A549 (cell line): Measurements from ENCODE around the gene PRSS8. TPM values are rescaled to one million over a fixed set of nuclear protein-coding genes. Genes with fewer than 3 reads are reported as not detected.

Experiments used
- ATAC-seq, 2 experiments: fragments of 200-7000 bp in 1 of 2; fragments of >200 bp in 1 of 2; cut with Nextera tagmentation in 1 of 2; cut with Tn5 transposase in 1 of 2; 3 replicates each; pipeline versions ENCODE4 v1.8.0 to v1.9.1; 2018 to 2020; ENCODE audit warnings: mild to moderate bottlenecking in 1 of 2, moderate library complexity in 1 of 2
- CTCF ChIA-PET: fragments of 300-600 bp; sonication (Branson Sonifier 250); formaldehyde crosslinking; extraction: SDS; loops from one replicate; lab custom pipeline; 2021; ENCODE audit warnings: antibody characterized with exemption, inconsistent platforms; lab: Yijun Ruan, JAX
- POLR2A ChIA-PET: fragments of 350-600 bp; formaldehyde crosslinking; extraction: SDS; loops from one replicate; lab custom pipeline; 2021; ENCODE audit warnings: antibody characterized with exemption, inconsistent platforms; lab: Yijun Ruan, JAX
- DNase-seq, 2 experiments: peaks; one replicate each; pipeline versions ENCODE4 v3.0.0 to v3.0.0-alpha.2; 2011 to 2016; ENCODE audit warnings: low read depth in 1 of 2, low spot score in 1 of 2
- FAIRE-seq: peaks from 2 replicates; lab custom pipeline; 2011; peaks lifted over from hg19 to GRCh38; lab: Jason Lieb, UNC
- H3K27ac ChIP-seq, 2 experiments: fragments of >200 bp; sonication (Bioruptor Twin); formaldehyde crosslinking; 3 replicates each; pipeline ENCODE4 v1.5.1; 2016 to 2017
- H3K4me1 ChIP-seq: fragments of >200 bp; sonication (Bioruptor Twin); formaldehyde crosslinking; 3 replicates; pipeline ENCODE4 v1.6.1; 2016
- H3K4me2 ChIP-seq: fragments of >200 bp; sonication (Bioruptor Twin); formaldehyde crosslinking; 3 replicates; pipeline ENCODE4 v1.6.1; 2016
- H3K4me3 ChIP-seq: fragments of >200 bp; sonication (Bioruptor Twin); formaldehyde crosslinking; 3 replicates; pipeline ENCODE4 v1.5.1; 2016
- H3K9me3 ChIP-seq: fragments of >200 bp; sonication (Bioruptor Twin); formaldehyde crosslinking; 3 replicates; pipeline ENCODE4 v1.6.1; 2016
- CBX2 ChIP-seq: fragments of 200-600 bp; sonication (generic); IDR thresholded peaks from 2 replicates; pipeline ENCODE4 v1.6.1; 2016; ENCODE audit warnings: low read depth, mild to moderate bottlenecking, borderline replicate concordance
- CBX8 ChIP-seq: fragments of 200-600 bp; sonication (generic); IDR thresholded peaks from 2 replicates; pipeline ENCODE4 v1.6.1; 2016
- CHD2 ChIP-seq: fragments of 150-350 bp; IDR thresholded peaks from 2 replicates; pipeline ENCODE4 v1.6.1; 2014; ENCODE audit warnings: low read length; ENCODE audit not compliant: partially characterized antibody
- EHMT2 ChIP-seq: fragments of 200-600 bp; sonication (generic); IDR thresholded peaks from 2 replicates; pipeline ENCODE4 v1.6.1; 2016; ENCODE audit warnings: antibody characterized with exemption, low read depth, mild to moderate bottlenecking, moderate library complexity
- EP300 ChIP-seq, 2 experiments: fragments of >200 bp; sonication (Bioruptor Twin); formaldehyde crosslinking; IDR thresholded peaks; 2 replicates in 1 of 2; 3 replicates in 1 of 2; pipeline ENCODE4 v1.6.1; 2016 to 2017
- ESRRA ChIP-seq: fragments of 150-350 bp; IDR thresholded peaks from 2 replicates; pipeline ENCODE4 v1.6.1; 2014; ENCODE audit warnings: mild to moderate bottlenecking, low read length, borderline replicate concordance
- FOSB ChIP-seq: fragments of 250-450 bp; sonication (Bioruptor Pico); IDR thresholded peaks from 2 replicates; pipeline ENCODE4 v1.5.0; 2020; ENCODE audit warnings: mild to moderate bottlenecking, moderate library complexity
- FOSL2 ChIP-seq, 2 experiments: fragments of 450-650 bp in 1 of 2; fragments of >200 bp in 1 of 2; sonication (Bioruptor Twin) in 1 of 2; formaldehyde crosslinking; IDR thresholded peaks; 2 replicates each; pipeline versions ENCODE4 v1.5.0 to v1.6.1; 2016 to 2020; ENCODE audit warnings: mild to moderate bottlenecking in 1 of 2, moderate library complexity in 1 of 2
- HDAC2 ChIP-seq: fragments of 200-600 bp; sonication (generic); IDR thresholded peaks from 2 replicates; pipeline ENCODE4 v1.6.1; 2016
- HEYL ChIP-seq: fragments of 250-450 bp; sonication (Bioruptor Pico); IDR thresholded peaks from 2 replicates; pipeline ENCODE4 v1.8.0; 2021; ENCODE audit warnings: mild to moderate bottlenecking, moderate library complexity
- JUNB ChIP-seq: fragments of >200 bp; sonication (Bioruptor Twin); formaldehyde crosslinking; IDR thresholded peaks from 2 replicates; pipeline ENCODE4 v1.6.1; 2016
- KDM1A ChIP-seq: fragments of 200-600 bp; sonication (generic); IDR thresholded peaks from 2 replicates; pipeline ENCODE4 v1.6.1; 2016; ENCODE audit warnings: low read depth, mild to moderate bottlenecking
- KDM5A ChIP-seq: fragments of 200-600 bp; sonication (generic); IDR thresholded peaks from 2 replicates; pipeline ENCODE4 v1.6.1; 2016; ENCODE audit warnings: antibody characterized with exemption, mild to moderate bottlenecking
- MAZ ChIP-seq: fragments of 150-350 bp; IDR thresholded peaks from 2 replicates; pipeline ENCODE4 v1.6.1; 2014; ENCODE audit warnings: antibody characterized with exemption, low read depth, low read length, borderline replicate concordance
- MYC ChIP-seq: IDR thresholded peaks from 2 replicates; pipeline ENCODE4 v1.6.1; 2012; ENCODE audit warnings: mild to moderate bottlenecking, inconsistent platforms, low read length, improper control_type of control experiment, borderline replicate concordance
- NFE2L2 ChIP-seq: fragments of 150-350 bp; conservative IDR thresholded peaks from 2 replicates; pipeline ENCODE4 v1.6.1; 2014; ENCODE audit warnings: low read length
- NR3C1 ChIP-seq: fragments of >200 bp; sonication (Bioruptor Twin); formaldehyde crosslinking; IDR thresholded peaks from 3 replicates; pipeline ENCODE4 v1.6.1; 2017
- RAD21 ChIP-seq, 2 experiments: fragments of >200 bp in 1 of 2; sonication (Bioruptor Twin) in 1 of 2; formaldehyde crosslinking in 1 of 2; IDR thresholded peaks in 1 of 2; conservative IDR thresholded peaks in 1 of 2; 2 replicates in 1 of 2; 3 replicates in 1 of 2; pipeline ENCODE4 v1.6.1; 2012 to 2018; ENCODE audit warnings: inconsistent platforms in 1 of 2
- SREBF2 ChIP-seq: fragments of 450-650 bp; IDR thresholded peaks from 2 replicates; pipeline ENCODE4 v1.6.1; 2014; ENCODE audit warnings: mild to moderate bottlenecking, moderate library complexity
- TFCP2L1 ChIP-seq: fragments of 250-450 bp; sonication (Bioruptor Pico); IDR thresholded peaks from 2 replicates; pipeline ENCODE4 v1.5.0; 2021; ENCODE audit warnings: mild to moderate bottlenecking
- ZC3H11A ChIP-seq: fragments of 450-650 bp; IDR thresholded peaks from 2 replicates; pipeline ENCODE4 v1.6.1; 2014; ENCODE audit warnings: antibody characterized with exemption, mild to moderate bottlenecking
- ZSCAN20 ChIP-seq: fragments of 250-450 bp; sonication (Bioruptor Pico); IDR thresholded peaks from 2 replicates; pipeline ENCODE4 v1.8.0; 2022; ENCODE audit warnings: mild to moderate bottlenecking, moderate library complexity
- WGBS: methylation state at CpG from one replicate; pipeline ENCODE4 v1.1.6; 2017; ENCODE audit errors: missing lambda C conversion rate; 5-methylcytosine and 5-hydroxymethylcytosine counted together
- polyA plus RNA-seq, 4 experiments: library from polyadenylated mRNA; depleted of rRNA in 3 of 4; stranded (reverse); fragments of >200 nt; fragmentation: RNase III in 1 of 4; extraction: RNeasy Plus Mini Kit Qiagen cat#74134 plus additional on column Dnase treatment in 1 of 4; gene quantifications; 2 replicates in 3 of 4; 3 replicates in 1 of 4; pipeline ENCODE4 v1.2.3, GENCODE V29; 2011 to 2017
- TF ChIP-seq, protein P1 (sequence below): fragments of 200-600 bp; sonication (generic); IDR thresholded peaks from 2 replicates; pipeline ENCODE4 v1.6.1; 2016; ENCODE audit warnings: antibody characterized with exemption, mild to moderate bottlenecking, moderate library complexity
- TF ChIP-seq, protein P2 (sequence below): fragments of >200 bp; sonication (Bioruptor Twin); formaldehyde crosslinking; IDR thresholded peaks from 3 replicates; pipeline ENCODE4 v1.6.1; 2016
- TF ChIP-seq, protein P3 (sequence below): fragments of >200 bp; sonication (Bioruptor Twin); formaldehyde crosslinking; IDR thresholded peaks from 2 replicates; pipeline ENCODE4 v1.6.1; 2016
- TF ChIP-seq, protein P4 (sequence below): IDR thresholded peaks from 2 replicates; pipeline ENCODE4 v1.6.1; 2012; ENCODE audit warnings: low read depth, borderline replicate concordance
- TF ChIP-seq, protein P5 (sequence below): fragments of 250-450 bp; sonication (Bioruptor Pico); IDR thresholded peaks from 2 replicates; pipeline ENCODE4 v1.5.0; 2020; ENCODE audit warnings: low read depth, mild to moderate bottlenecking, moderate library complexity
- TF ChIP-seq, protein P6 (sequence below): IDR thresholded peaks from 2 replicates; pipeline ENCODE4 v1.6.1; 2012
- TF ChIP-seq, protein P7 (sequence below): fragments of >200 bp; sonication (Bioruptor Twin); formaldehyde crosslinking; IDR thresholded peaks from 3 replicates; pipeline ENCODE4 v1.5.1; 2016

The PRSS8 gene
- polyA plus RNA-seq, 2 of the 4 experiments (the other 2 are of a cell fraction) = 0.08 to 0.09 TPM

DNA sequence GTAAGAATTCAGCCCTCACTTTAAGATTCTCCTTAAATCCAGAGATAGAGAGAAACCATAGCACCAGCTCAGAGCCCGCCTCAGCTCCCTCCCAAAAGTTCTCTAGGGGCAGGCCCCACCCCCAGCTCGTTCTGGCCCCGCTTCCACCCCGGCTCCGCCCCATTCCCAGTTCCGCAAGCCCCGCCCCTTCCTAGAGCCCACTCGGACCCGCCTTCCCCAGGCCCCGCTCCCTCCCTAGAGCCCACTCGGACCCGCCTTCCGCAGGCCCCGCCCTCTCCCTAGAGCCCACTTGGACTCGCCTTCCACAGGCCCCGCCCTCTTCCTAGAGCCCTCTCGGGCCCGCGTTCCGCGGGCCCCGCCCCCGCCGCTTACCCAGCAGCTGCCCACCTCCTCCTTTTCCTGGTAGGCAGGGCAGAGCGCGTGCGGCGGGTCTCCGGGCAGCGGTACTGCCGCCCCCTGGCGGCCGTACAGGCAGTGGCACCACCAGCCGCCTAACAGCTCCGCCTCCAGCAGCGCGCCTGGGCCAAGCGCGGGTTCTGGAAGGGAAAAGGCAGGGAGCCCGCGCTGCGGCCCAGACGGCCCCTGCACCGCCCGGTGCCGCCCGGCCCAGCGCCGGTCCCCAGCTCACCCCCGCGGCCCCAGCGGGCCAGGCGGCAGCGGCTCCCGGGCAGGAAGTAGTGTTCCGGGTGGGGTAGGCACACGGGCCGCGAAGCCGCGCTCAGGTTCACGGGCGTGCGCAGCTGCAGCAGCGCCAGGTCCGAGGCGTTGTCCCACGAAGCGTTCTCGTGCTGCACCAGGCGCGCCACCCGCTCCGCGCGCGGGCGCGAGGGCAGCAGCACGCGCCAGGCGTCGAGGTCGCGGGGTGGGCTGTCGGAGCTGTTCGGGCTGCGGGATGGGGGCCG, 6.8 kb upstream of the PRSS8 start:
- ATAC-seq (peak; percentile 82 to 89), DNase-seq (peak; percentile 97 to 99), FAIRE-seq (no peak)
- Histone ChIP-seq H3K4me2 (peak overlapping the region; percentile 98), H3K4me1 (peaks cover 30% of the 10 kb centered on the region), H3K9me3 (no peaks in the 10 kb centered on the region), H3K27ac (peak overlapping the region; percentile 90 to 95), H3K4me3 (peak overlapping the region; percentile 50)
- ChIA-PET POLR2A (interaction anchor here (0.5 to 2.9 kb wide), 28 partner anchors 9 to 318 kb away, joined by 3 to 73 read pairs (median 4); partner anchors contain the start of genes ARMC5, FUS, HSD3B7 and KAT8), CTCF (interaction anchor here (0.6 to 6.8 kb wide), 72 partner anchors 8 to 726 kb away, joined by 3 to 166 read pairs (median 5); partner anchors contain the start of genes HSD3B7, KAT8, PYCARD and VKORC1)
- 2% methylated on average over 34 of the region's 89 CpGs for WGBS
- TF ChIP-seq, protein P1, sequence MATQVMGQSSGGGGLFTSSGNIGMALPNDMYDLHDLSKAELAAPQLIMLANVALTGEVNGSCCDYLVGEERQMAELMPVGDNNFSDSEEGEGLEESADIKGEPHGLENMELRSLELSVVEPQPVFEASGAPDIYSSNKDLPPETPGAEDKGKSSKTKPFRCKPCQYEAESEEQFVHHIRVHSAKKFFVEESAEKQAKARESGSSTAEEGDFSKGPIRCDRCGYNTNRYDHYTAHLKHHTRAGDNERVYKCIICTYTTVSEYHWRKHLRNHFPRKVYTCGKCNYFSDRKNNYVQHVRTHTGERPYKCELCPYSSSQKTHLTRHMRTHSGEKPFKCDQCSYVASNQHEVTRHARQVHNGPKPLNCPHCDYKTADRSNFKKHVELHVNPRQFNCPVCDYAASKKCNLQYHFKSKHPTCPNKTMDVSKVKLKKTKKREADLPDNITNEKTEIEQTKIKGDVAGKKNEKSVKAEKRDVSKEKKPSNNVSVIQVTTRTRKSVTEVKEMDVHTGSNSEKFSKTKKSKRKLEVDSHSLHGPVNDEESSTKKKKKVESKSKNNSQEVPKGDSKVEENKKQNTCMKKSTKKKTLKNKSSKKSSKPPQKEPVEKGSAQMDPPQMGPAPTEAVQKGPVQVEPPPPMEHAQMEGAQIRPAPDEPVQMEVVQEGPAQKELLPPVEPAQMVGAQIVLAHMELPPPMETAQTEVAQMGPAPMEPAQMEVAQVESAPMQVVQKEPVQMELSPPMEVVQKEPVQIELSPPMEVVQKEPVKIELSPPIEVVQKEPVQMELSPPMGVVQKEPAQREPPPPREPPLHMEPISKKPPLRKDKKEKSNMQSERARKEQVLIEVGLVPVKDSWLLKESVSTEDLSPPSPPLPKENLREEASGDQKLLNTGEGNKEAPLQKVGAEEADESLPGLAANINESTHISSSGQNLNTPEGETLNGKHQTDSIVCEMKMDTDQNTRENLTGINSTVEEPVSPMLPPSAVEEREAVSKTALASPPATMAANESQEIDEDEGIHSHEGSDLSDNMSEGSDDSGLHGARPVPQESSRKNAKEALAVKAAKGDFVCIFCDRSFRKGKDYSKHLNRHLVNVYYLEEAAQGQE = no peak
- TF ChIP-seq, protein P2, sequence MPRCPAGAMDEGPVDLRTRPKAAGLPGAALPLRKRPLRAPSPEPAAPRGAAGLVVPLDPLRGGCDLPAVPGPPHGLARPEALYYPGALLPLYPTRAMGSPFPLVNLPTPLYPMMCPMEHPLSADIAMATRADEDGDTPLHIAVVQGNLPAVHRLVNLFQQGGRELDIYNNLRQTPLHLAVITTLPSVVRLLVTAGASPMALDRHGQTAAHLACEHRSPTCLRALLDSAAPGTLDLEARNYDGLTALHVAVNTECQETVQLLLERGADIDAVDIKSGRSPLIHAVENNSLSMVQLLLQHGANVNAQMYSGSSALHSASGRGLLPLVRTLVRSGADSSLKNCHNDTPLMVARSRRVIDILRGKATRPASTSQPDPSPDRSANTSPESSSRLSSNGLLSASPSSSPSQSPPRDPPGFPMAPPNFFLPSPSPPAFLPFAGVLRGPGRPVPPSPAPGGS = no peak; the same call in 2 of the 3 replicates
- TF ChIP-seq HDAC2 (no peak), JUNB (no peak), KDM5A (no peak), CBX8 (no peak), HEYL (CRISPR knock-in tag) (no peak), TFCP2L1 (no peak), ZSCAN20 (CRISPR knock-in tag) (no peak), KDM1A (no peak), MYC (peak; percentile 96), RAD21 (conservative IDR thresholded peaks at IDR 0.05 in 1 of 2, IDR thresholded peaks at IDR 0.05 in 1 of 2) (peak; percentile 69 to 88), CBX2 (no peak), SREBF2 (no peak), ZC3H11A (no peak), NR3C1 (no peak), EHMT2 (no peak), FOSB (CRISPR knock-in tag) (no peak), MAZ (peak; percentile 69; the same call in 1 of the 2 replicates), EP300 (IDR thresholded peaks at IDR 0.05) (no peak), FOSL2 (IDR thresholded peaks at IDR 0.05) (no peak), FOSL2 (CRISPR knock-in tag; IDR thresholded peaks at IDR 0.05) (no peak), NFE2L2 (no peak), ESRRA (no peak), CHD2 (no peak)
- TF ChIP-seq, protein P3, sequence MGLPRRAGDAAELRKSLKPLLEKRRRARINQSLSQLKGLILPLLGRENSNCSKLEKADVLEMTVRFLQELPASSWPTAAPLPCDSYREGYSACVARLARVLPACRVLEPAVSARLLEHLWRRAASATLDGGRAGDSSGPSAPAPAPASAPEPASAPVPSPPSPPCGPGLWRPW = no peak
- TF ChIP-seq, protein P4, sequence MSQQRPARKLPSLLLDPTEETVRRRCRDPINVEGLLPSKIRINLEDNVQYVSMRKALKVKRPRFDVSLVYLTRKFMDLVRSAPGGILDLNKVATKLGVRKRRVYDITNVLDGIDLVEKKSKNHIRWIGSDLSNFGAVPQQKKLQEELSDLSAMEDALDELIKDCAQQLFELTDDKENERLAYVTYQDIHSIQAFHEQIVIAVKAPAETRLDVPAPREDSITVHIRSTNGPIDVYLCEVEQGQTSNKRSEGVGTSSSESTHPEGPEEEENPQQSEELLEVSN = peak; percentile 79
- TF ChIP-seq, protein P5, sequence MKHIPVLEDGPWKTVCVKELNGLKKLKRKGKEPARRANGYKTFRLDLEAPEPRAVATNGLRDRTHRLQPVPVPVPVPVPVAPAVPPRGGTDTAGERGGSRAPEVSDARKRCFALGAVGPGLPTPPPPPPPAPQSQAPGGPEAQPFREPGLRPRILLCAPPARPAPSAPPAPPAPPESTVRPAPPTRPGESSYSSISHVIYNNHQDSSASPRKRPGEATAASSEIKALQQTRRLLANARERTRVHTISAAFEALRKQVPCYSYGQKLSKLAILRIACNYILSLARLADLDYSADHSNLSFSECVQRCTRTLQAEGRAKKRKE = no peak
- TF ChIP-seq, protein P6, sequence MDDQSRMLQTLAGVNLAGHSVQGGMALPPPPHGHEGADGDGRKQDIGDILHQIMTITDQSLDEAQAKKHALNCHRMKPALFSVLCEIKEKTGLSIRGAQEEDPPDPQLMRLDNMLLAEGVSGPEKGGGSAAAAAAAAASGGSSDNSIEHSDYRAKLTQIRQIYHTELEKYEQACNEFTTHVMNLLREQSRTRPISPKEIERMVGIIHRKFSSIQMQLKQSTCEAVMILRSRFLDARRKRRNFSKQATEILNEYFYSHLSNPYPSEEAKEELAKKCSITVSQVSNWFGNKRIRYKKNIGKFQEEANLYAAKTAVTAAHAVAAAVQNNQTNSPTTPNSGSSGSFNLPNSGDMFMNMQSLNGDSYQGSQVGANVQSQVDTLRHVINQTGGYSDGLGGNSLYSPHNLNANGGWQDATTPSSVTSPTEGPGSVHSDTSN = no peak
- TF ChIP-seq, protein P7, sequence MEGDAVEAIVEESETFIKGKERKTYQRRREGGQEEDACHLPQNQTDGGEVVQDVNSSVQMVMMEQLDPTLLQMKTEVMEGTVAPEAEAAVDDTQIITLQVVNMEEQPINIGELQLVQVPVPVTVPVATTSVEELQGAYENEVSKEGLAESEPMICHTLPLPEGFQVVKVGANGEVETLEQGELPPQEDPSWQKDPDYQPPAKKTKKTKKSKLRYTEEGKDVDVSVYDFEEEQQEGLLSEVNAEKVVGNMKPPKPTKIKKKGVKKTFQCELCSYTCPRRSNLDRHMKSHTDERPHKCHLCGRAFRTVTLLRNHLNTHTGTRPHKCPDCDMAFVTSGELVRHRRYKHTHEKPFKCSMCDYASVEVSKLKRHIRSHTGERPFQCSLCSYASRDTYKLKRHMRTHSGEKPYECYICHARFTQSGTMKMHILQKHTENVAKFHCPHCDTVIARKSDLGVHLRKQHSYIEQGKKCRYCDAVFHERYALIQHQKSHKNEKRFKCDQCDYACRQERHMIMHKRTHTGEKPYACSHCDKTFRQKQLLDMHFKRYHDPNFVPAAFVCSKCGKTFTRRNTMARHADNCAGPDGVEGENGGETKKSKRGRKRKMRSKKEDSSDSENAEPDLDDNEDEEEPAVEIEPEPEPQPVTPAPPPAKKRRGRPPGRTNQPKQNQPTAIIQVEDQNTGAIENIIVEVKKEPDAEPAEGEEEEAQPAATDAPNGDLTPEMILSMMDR = peak; percentile 96
